ENCODE results near the gene IQSEC1. TPM values are rescaled to one million over a fixed set of nuclear protein-coding genes. Genes with fewer than 3 reads are reported as not detected.

The IQSEC1 gene
- total RNA-seq, 1 donor from 2014 or later: 27.1 TPM

DNA sequence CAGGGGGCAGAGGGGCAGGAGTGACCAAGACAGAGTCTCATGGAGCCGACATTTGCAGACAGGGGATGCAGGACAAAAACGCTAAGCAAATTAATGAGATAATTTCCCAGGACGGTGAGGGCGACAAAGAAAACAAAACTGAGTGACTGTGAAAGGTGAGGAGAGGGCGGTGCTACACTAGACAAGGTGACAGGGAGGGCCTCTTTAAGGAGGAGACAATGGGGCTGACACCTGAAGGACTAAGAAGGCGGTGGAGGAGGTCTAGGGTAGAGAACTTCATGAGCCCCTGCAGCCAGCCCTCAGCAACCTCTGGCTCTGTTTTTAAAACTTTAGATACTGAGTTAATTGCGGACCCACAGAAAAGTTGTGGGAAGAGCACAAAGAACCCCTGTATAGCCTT lies 41.6 kb downstream of the IQSEC1 start:
- Histone ChIP-seq H3K27ac (ENCODE audit: low read depth, low read length) (no peak overlapping the region), H3K4me1 (ENCODE audit: control insufficient read depth in 3 of 3, insufficient read depth in 3 of 3, low read length in 3 of 3) (peaks cover 10 to 15% (median 15%) of the 10 kb centered on the region in 3 donors), H3K36me3 (ENCODE audit: control insufficient read depth in 3 of 3, insufficient read depth in 3 of 3, low read length in 3 of 3) (no peaks in the 10 kb centered on the region), H3K9me3 (ENCODE audit: control insufficient read depth in 3 of 3, low read length in 3 of 3) (no peaks in the 10 kb centered on the region), H3K4me3 (ENCODE audit: low read length in 3 of 3) (no peak overlapping the region), H3K27me3 (ENCODE audit: control insufficient read depth in 3 of 3, insufficient read depth in 3 of 3, low read length in 3 of 3) (no peaks in the 10 kb centered on the region), H3K9ac (ENCODE audit: low read depth in 1 of 3, low read length in 3 of 3) (no peak overlapping the region)

DNA sequence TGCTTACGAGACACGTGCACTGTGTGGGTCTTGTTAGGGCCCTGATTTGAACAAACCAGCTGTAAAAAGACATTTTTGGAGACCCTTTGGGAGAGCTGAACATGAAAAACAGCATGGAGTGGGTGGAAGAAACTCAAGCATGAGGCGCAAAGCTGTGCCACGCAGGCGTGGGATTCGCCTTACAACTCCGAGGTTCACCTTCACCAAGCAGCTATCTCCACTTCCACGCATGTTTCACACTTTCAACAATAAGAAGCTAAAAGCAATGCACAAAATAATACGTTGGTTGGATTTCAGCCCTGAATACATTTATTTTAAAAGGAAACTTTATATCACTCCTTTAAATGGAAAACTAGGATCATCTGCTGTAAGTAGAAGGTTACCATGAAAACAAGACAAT lies 42.5 kb downstream of the IQSEC1 start:
- H3K4me1 ChIP-seq (ENCODE audit: control insufficient read depth in 3 of 3, insufficient read depth in 3 of 3, low read length in 3 of 3): peaks cover 10 to 15% (median 15%) of the 10 kb centered on the region in 3 donors
- H3K9ac ChIP-seq (ENCODE audit: low read depth in 1 of 3, low read length in 3 of 3): no peak overlapping the region
- H3K27me3 ChIP-seq (ENCODE audit: control insufficient read depth in 3 of 3, insufficient read depth in 3 of 3, low read length in 3 of 3): no peaks in the 10 kb centered on the region
- no peaks in the 10 kb centered on the region for H3K36me3 ChIP-seq (ENCODE audit: control insufficient read depth in 3 of 3, insufficient read depth in 3 of 3, low read length in 3 of 3)
- H3K9me3 ChIP-seq (ENCODE audit: control insufficient read depth in 3 of 3, low read length in 3 of 3): no peaks in the 10 kb centered on the region
- H3K4me3 ChIP-seq (ENCODE audit: low read length in 3 of 3): no peak overlapping the region
- no peak overlapping the region for H3K27ac ChIP-seq (ENCODE audit: low read depth, low read length)

DNA sequence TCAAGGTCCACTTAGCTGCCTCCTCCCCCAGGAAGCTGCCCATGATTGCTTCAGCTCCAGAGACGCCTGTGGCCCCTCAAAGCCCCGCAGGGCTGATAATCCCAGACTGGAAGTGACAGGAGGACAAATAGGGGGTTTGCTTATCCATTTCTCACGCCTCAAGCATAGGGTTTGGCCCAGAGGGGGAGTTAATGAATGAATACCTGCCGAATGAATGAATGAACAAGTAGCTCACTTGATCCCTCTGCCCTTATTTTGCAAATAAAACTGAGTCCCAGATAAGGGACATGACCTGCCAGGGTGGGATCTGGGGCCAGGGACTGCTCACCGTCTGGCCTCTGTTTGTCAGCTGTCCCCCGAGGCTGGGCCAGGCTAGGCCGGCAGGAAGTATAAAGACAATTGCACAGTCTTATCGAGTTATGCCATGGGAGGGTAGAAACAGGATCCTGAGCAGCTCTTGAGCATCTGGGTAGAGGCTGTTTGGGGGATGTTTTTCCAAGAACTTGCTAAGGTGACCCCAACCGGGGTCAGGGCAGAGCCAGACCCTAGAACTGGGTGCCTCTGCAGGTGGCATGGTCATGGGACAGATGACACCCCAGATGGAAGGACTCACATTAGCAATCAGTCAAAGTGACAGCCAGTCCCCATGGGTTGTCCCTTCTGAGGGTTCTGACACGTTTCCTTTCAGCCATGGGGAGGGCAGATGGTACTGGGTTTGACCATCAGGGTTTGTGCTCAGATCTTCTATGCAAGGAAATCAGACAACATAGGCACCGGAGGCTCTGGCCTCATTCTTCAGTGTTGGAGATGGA lies 45.0 kb downstream of the IQSEC1 start:
- Histone ChIP-seq H3K27me3 (ENCODE audit: control insufficient read depth in 3 of 3, insufficient read depth in 3 of 3, low read length in 3 of 3) (no peaks in the 10 kb centered on the region), H3K27ac (ENCODE audit: low read depth, low read length) (no peak overlapping the region), H3K4me1 (ENCODE audit: control insufficient read depth in 3 of 3, insufficient read depth in 3 of 3, low read length in 3 of 3) (peaks cover 0 to 7% (median 4%) of the 10 kb centered on the region in 3 donors), H3K9ac (ENCODE audit: low read depth in 1 of 3, low read length in 3 of 3) (no peak overlapping the region), H3K9me3 (ENCODE audit: control insufficient read depth in 3 of 3, low read length in 3 of 3) (no peaks in the 10 kb centered on the region), H3K36me3 (ENCODE audit: control insufficient read depth in 3 of 3, insufficient read depth in 3 of 3, low read length in 3 of 3) (no peaks in the 10 kb centered on the region), H3K4me3 (ENCODE audit: low read length in 3 of 3) (no peak overlapping the region)

DNA sequence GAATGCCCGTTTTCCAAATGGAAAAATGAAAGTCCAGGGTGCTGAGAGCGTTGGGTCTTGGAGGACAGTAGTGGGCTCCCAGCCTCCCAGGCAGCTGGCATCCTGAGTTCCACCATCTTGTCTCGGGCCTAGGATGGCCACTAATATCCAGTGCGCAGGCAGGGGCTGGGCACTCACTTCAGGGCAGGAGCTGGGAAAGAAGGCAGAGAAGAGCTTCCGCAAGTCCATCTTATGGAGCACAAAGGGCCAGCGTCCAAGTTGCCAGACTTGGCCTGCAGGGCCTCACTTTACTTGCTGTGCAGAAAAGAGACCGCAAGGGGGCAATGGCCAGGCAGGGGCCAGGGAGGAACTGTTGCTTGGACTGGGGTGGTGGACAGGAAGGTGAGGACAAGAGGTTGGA lies 46.1 kb downstream of the IQSEC1 start:
- no peaks in the 10 kb centered on the region for H3K27me3 ChIP-seq (ENCODE audit: control insufficient read depth in 3 of 3, insufficient read depth in 3 of 3, low read length in 3 of 3)
- H3K4me1 ChIP-seq (ENCODE audit: control insufficient read depth in 3 of 3, insufficient read depth in 3 of 3, low read length in 3 of 3): peaks cover 6 to 16% (median 12%) of the 10 kb centered on the region in 3 donors
- H3K4me3 ChIP-seq (ENCODE audit: low read length in 3 of 3): no peak overlapping the region
- no peak overlapping the region for H3K27ac ChIP-seq (ENCODE audit: low read depth, low read length)
- H3K9me3 ChIP-seq (ENCODE audit: control insufficient read depth in 3 of 3, low read length in 3 of 3): no peaks in the 10 kb centered on the region
- H3K9ac ChIP-seq (ENCODE audit: low read depth in 1 of 3, low read length in 3 of 3): no peak overlapping the region
- H3K36me3 ChIP-seq (ENCODE audit: control insufficient read depth in 3 of 3, insufficient read depth in 3 of 3, low read length in 3 of 3): no peaks in the 10 kb centered on the region

DNA sequence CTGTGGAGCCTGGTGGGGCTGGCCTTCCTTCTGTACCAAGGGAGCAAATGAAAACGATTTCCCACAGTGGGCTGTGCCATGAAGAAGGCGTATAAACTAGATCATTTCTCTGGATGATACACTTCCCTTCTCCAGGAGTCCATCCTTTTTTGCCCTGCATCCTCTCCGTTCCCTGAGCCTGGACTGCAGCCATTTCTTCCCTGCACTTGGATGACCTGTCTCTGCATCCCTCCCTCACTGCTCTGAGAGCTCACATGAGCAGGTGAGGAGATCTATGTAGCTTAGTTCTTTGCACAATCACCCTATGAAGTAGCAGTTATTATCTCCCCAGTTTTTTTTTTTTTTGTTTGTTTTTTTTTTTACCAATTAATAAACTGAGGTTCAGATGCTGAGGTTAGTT lies 46.7 kb downstream of the IQSEC1 start:
- Histone ChIP-seq H3K27ac (ENCODE audit: low read depth, low read length) (no peak overlapping the region), H3K9me3 (ENCODE audit: control insufficient read depth in 3 of 3, low read length in 3 of 3) (no peaks in the 10 kb centered on the region), H3K9ac (ENCODE audit: low read depth in 1 of 3, low read length in 3 of 3) (no peak overlapping the region), H3K4me1 (ENCODE audit: control insufficient read depth in 3 of 3, insufficient read depth in 3 of 3, low read length in 3 of 3) (peaks cover 12 to 23% (median 18%) of the 10 kb centered on the region in 3 donors), H3K36me3 (ENCODE audit: control insufficient read depth in 3 of 3, insufficient read depth in 3 of 3, low read length in 3 of 3) (no peaks in the 10 kb centered on the region), H3K27me3 (ENCODE audit: control insufficient read depth in 3 of 3, insufficient read depth in 3 of 3, low read length in 3 of 3) (no peaks in the 10 kb centered on the region), H3K4me3 (ENCODE audit: low read length in 3 of 3) (no peak overlapping the region)

DNA sequence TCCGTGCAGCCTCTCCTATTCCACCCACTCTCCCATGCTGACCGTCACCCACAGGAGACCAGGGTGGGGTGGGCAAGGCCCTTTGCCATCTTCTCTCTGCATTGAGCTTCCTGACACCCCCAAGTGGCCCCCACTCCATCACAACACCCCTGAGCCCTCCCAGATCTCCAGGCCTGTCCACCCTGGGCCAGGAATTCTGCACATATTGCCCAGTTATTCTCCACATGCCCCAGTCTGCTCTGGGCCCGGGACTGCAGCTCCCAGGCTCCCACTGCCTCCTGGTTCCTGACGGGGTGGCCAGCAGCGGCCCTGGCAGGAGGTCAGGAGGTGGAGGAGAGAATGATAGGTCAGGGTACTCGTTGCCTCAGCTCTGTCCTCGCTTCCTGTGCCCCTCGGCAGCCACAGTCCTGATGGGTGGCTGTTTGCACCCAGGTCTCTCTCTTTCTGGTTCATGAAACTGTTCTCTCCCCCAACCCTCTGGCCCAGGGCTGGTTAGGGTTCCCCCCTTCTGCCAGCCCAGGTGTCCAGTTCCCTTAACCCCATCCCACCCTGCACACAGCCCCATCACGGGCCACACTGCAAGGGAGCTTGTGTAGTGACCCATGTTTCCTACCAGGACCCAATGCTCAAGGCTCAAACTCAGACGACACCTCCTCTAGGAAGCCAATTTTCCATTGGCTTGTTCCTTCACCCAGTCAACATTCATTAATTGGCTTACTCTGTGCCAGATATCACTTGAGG lies 47.3 kb downstream of the IQSEC1 start:
- Histone ChIP-seq H3K9me3 (ENCODE audit: control insufficient read depth in 3 of 3, low read length in 3 of 3) (no peaks in the 10 kb centered on the region), H3K4me1 (ENCODE audit: control insufficient read depth in 3 of 3, insufficient read depth in 3 of 3, low read length in 3 of 3) (peaks cover 18 to 29% (median 24%) of the 10 kb centered on the region in 3 donors), H3K36me3 (ENCODE audit: control insufficient read depth in 3 of 3, insufficient read depth in 3 of 3, low read length in 3 of 3) (no peaks in the 10 kb centered on the region), H3K9ac (ENCODE audit: low read depth in 1 of 3, low read length in 3 of 3) (no peak overlapping the region), H3K27me3 (ENCODE audit: control insufficient read depth in 3 of 3, insufficient read depth in 3 of 3, low read length in 3 of 3) (no peaks in the 10 kb centered on the region), H3K27ac (ENCODE audit: low read depth, low read length) (no peak overlapping the region), H3K4me3 (ENCODE audit: low read length in 3 of 3) (no peak overlapping the region)

DNA sequence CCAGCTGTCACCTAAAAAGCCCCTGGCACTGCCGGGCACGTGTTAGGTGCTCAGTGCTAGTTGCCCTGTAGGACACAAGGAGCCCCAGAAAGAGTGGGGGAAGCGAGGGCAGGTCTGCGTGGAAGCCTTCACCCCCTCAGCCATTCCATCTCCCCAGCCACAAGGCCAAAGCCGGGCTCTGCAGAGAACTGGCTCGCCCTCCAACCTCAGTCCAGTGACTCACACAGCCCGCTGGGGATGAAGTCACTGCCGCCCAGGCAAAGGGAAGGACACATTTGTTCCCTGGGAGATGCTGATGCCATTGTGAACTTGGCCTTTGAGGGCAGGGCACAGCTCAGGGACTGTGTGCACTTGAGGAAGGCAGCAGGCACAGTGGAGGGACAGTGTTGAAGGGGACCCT lies 48.1 kb downstream of the IQSEC1 start:
- Histone ChIP-seq H3K4me1 (ENCODE audit: control insufficient read depth in 3 of 3, insufficient read depth in 3 of 3, low read length in 3 of 3) (peaks cover 25 to 32% (median 31%) of the 10 kb centered on the region in 3 donors), H3K27ac (ENCODE audit: low read depth, low read length) (no peak overlapping the region), H3K9ac (ENCODE audit: low read depth in 1 of 3, low read length in 3 of 3) (no peak overlapping the region), H3K27me3 (ENCODE audit: control insufficient read depth in 3 of 3, insufficient read depth in 3 of 3, low read length in 3 of 3) (no peaks in the 10 kb centered on the region), H3K4me3 (ENCODE audit: low read length in 3 of 3) (no peak overlapping the region), H3K36me3 (ENCODE audit: control insufficient read depth in 3 of 3, insufficient read depth in 3 of 3, low read length in 3 of 3) (no peaks in the 10 kb centered on the region), H3K9me3 (ENCODE audit: control insufficient read depth in 3 of 3, low read length in 3 of 3) (no peaks in the 10 kb centered on the region)

DNA sequence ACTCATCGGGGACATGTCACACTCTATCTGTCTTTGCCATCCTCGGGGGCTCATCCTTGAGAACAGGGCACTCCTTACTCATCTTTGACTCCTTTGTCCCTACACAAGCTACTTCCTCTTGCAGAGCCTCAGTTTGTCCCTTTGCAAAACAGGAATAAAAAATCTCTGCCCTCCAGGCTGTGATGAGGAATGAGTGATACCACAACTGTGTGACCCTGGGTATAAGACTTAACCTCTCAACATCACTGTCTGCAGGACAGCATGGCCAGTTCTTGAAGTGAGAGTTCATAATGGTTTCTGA lies 48.5 kb downstream of the IQSEC1 start:
- H3K36me3 ChIP-seq (ENCODE audit: control insufficient read depth in 3 of 3, insufficient read depth in 3 of 3, low read length in 3 of 3): no peaks in the 10 kb centered on the region
- no peak overlapping the region for H3K9ac ChIP-seq (ENCODE audit: low read depth in 1 of 3, low read length in 3 of 3)
- peaks cover 28 to 36% (median 34%) of the 10 kb centered on the region in 3 donors for H3K4me1 ChIP-seq (ENCODE audit: control insufficient read depth in 3 of 3, insufficient read depth in 3 of 3, low read length in 3 of 3)
- no peak overlapping the region for H3K4me3 ChIP-seq (ENCODE audit: low read length in 3 of 3)
- no peak overlapping the region for H3K27ac ChIP-seq (ENCODE audit: low read depth, low read length)
- H3K9me3 ChIP-seq (ENCODE audit: control insufficient read depth in 3 of 3, low read length in 3 of 3): no peaks in the 10 kb centered on the region
- no peaks in the 10 kb centered on the region for H3K27me3 ChIP-seq (ENCODE audit: control insufficient read depth in 3 of 3, insufficient read depth in 3 of 3, low read length in 3 of 3)

DNA sequence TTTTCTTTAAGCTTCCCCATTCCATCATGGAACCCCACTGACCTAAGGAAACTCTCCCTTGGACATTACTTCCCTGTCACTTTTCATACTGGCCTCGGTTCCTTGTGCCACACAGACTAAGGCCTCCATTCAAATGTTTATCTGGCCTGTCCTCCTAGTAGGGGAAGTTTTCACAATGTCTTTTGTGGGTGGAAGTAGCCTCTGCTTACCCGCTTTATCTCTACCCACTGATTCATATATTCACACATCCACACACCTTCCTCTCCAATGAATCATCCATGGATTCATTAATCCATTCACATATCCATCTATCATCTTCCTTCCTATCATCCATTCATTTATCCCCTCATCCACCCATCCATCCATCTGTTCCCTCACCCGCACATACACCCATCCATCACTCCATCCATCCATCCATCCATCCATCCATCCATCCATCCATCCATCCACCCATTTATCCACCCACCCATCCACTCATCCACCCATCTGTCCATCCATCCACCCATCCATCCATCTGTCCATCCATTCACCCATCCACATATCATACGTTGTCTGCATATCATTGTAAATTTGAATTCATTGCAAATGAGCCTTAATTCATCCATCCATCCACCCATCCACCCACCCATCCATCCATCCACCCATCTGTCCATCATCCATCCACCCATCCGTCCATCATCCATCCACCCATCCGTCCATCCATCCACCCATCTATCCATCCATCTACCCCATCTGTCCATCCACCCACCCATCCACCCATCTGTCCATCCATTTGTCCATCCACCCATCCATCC lies 49.1 kb downstream of the IQSEC1 start:
- H3K36me3 ChIP-seq (ENCODE audit: control insufficient read depth in 3 of 3, insufficient read depth in 3 of 3, low read length in 3 of 3): no peaks in the 10 kb centered on the region
- peaks cover 33 to 41% (median 39%) of the 10 kb centered on the region in 3 donors for H3K4me1 ChIP-seq (ENCODE audit: control insufficient read depth in 3 of 3, insufficient read depth in 3 of 3, low read length in 3 of 3)
- no peak overlapping the region for H3K27ac ChIP-seq (ENCODE audit: low read depth, low read length)
- H3K27me3 ChIP-seq (ENCODE audit: control insufficient read depth in 3 of 3, insufficient read depth in 3 of 3, low read length in 3 of 3): no peaks in the 10 kb centered on the region
- no peak overlapping the region for H3K4me3 ChIP-seq (ENCODE audit: low read length in 3 of 3)
- H3K9ac ChIP-seq (ENCODE audit: low read depth in 1 of 3, low read length in 3 of 3): no peak overlapping the region
- no peaks in the 10 kb centered on the region for H3K9me3 ChIP-seq (ENCODE audit: control insufficient read depth in 3 of 3, low read length in 3 of 3)
